GM21786 (cell line): ENCODE measurements around the gene NDE1.
A peak's percentile ranks its signal among the peaks of the same experiment; 100 is the strongest.
"Not testable (repeated sequence)": the region's sequence is repeated elsewhere in the genome, so short reads cannot be mapped to it uniquely, and the experiment has no call there.

Experiments
- ATAC-seq: cut with Tn5 transposase; IDR thresholded peaks from one replicate; pipeline ENCODE4 v1.9.1; 2021; ENCODE audit not compliant: unreplicated experiment

Gene NDE1

DNA sequence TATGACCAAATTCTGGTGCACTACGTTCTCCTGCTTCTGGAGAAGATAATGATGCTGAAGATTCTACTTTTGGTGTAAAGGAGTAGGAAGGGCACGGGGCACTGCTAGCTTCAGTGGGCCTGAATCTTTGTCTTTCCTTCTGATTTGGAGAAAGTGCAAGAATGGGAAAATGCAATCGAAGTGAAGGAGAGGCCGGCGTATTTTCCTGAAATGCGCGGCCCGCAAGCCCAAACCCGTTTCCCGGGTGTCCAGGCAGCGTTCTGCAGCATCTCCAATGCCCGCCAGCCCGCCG lies 372 bp upstream of the NDE1 start:
- no peak for ATAC-seq

DNA sequence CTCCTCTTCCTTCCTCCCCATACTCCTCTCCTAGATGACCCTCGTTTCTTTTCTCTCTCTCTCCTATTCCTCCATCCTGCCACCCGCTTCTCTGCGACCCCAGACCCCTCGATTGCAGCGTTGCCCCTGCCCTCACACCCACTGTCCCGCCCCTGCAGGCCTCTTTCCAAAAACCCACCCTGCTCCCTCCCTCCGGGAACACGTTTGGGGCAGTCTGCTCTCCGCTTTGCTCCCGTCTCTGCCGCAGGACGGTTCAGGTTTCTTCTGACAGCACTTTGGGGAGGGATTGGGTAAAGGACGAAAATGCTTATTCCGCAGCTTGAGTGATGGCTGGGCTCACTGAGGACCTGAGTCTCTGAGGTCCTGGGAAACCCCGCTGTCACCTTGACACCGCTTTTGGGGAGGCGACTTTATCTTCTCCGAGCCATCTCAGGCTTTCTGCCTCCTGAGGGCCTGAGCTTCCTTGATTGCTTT lies 690 bp downstream of the NDE1 start:
- ATAC-seq, result peak; percentile 23

DNA sequence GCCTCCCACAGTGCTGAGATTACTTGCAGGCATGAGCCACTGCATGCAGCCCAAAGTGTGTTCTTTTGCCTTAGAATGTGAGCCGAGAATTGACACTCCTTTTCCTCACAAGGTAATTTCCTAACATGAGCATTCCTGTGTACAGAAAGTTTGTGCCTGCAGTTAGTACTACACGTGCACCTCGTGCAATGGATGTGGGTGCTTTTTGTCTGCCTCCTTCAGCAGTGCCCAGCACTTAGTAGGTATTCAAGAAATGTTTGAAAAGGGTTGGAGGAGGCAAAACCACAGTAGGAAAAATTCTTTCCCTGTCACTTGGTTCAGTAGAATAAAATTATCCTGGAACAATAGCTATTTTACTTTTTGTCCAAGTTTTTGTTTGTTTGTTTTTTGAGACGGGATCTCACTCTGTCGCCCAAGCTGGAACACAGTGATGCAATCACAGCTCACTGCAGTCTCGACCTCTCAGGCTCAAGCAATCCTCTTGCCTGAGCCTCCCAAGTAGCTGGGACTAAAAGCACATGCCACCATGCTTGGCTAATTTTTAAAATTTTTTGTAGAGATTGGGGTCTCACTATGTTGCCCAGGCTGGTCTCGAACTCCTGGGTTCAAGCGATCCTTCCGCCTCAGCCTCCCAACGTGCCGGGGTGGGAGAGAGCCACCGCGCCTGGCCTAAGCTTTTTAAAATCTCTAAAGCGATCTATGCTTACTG lies 2.4 kb downstream of the NDE1 start:
- no peak for ATAC-seq

DNA sequence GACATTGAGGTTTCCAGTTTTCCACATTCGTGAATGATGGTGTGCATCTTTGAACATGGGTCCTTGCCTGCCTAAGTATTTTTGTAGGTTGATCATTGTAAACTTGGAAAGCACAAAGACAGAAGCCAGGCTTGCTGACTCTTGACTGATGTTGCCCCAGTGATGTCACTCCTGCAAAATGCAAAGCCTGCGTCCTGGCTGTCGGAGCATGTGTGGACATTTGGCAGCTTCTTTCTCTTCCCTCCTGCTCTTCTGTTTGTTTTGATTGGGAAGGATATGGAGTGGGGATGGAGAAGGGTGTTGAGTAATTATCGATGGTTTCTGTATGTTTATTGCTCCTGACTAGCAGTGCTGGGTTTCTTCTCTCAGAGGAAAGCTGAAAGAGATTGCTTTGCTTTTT lies 3.2 kb downstream of the NDE1 start:
- ATAC-seq, result no peak

DNA sequence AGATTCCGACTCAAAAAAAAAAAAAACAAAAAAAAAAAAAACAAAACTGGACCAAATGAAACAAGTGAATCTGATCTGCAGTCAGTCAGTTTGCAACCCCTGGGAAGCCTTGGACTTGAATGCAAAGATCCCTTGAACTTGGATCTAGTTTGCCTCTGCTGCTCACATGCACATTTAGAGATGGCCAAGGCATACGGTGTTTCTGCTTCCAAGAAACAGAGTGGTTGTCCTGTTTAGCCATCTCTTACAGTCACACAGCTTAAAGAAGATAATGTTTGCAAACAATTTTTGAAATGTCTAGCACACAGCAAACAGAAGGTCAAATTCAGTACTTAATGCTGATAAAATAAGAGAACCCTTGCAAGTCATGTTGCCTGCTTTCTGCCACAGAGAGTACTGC lies 4.5 kb downstream of the NDE1 start:
- ATAC-seq, result no peak

DNA sequence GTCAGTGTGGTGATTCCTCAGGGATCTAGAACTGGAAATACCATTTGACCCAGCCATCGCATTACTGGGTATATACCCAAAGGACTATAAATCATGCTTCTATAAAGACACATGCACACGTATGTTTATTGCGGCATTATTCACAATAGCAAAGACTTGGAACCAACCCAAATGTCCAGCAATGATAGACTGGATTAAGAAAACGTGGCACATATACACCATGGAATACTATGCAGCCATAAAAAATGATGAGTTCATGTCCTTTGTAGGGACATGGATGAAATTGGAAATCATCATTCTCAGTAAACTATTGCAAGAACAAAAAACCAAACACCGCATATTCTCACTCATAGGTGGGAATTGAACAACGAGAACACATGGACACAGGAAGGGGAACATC lies 5.5 kb downstream of the NDE1 start:
- ATAC-seq, result not testable (repeated sequence)

DNA sequence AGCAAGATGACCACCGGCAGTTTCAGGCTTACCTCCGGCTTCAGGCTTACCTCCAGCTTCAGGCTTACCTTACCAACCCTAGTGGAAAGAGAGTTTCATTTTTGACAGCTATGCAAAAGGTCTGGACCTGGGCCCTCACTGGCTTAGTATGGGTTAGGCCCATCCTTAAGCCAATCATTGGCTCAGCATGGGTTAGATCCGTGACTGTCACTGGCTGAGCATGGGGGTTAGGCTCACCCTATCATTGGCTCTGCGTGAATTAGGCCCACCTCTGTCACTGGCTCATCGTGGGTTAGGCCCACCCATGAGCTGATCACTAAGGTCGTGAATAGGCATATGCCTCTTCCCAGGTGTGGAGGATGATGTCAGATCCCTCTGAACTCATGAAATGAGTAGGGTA lies 8.1 kb downstream of the NDE1 start:
- ATAC-seq, result no peak

DNA sequence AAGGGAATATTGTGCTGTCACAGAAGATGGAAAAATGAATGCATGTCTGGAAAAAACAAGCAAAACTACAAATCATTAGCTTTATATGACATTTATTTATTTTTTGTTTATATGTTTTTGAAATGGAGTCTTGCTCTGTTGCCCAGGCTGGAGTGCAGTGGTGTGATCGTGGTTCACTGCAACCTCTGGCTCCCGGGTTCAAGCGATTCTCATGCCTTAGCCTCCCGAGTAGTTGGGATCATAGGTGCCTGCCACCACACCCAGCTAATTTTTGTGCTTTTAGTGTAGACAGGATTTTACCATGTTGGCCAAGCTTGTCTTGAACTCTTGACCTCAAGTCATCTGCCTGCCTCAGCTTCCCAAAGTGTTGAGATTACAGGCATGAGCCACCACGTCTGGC lies 8.5 kb downstream of the NDE1 start:
- no peak for ATAC-seq

DNA sequence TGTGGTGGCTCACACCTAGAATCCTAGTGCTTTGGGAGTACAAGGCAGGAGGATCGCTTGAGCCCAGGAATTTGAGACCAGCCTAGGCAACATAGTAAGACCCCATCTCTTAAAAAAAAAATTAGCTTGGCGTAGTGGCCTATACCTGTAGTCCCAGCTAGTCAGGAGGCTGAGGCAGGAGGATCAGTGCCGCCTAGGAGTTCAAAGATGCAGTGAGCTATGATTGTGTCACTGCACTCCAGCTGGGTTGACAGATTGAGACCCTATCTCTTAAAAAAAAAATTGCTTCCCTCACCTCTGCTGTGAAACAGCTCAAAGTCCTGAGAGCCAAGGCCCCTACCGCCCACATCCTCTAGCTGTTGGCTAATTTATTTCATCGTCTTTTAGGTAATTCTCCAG lies 10.2 kb downstream of the NDE1 start:
- ATAC-seq, result no peak

DNA sequence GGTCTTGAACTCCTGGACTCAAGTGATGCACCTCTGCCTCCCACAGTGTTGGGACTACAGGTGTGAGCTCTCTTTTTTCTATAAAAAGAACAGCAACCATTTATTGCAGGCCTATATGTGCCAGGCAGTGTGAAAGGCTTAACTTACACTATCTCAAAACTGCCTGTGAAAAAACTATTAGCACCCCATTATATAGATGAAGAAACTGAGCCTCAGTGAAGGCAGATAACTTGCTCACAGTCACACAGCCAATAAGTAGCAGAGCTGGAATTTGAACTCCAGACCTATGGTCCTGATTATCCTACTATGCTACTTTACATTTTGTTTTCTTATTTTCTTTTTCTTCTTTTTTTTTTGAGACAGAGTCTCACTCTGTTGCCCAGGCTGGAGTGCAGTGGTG lies 15.1 kb downstream of the NDE1 start:
- ATAC-seq, result no peak

DNA sequence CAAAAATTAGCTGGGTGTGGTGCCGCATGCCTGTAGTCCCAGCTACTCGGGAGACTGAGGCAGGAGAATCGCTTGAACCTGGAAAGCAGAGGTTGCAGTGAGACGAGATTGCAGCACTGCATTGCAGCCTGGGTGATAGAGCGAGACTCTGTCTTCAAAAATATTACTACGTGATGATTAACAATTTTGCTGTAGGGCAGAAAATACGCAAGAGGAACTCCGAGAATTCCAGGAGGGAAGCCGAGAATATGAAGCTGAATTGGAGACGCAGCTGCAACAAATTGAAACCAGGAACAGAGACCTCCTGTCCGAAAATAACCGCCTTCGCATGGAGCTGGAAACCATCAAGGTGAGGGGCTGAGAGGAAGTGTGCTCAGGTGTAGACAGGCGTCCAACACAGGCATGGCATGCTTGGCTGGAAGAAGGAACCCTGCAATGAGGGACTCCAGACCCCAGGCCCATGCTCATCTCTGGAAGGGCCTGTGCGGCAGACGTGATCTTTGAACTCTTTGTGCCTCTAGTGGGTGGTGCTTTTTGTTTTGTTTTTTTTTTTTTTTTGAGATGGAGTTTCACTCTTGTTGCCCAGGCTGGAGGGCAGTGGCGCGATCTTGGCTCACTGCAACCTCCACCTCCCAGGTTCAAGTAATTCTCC lies 17.2 kb downstream of the NDE1 start:
- ATAC-seq, result no peak

DNA sequence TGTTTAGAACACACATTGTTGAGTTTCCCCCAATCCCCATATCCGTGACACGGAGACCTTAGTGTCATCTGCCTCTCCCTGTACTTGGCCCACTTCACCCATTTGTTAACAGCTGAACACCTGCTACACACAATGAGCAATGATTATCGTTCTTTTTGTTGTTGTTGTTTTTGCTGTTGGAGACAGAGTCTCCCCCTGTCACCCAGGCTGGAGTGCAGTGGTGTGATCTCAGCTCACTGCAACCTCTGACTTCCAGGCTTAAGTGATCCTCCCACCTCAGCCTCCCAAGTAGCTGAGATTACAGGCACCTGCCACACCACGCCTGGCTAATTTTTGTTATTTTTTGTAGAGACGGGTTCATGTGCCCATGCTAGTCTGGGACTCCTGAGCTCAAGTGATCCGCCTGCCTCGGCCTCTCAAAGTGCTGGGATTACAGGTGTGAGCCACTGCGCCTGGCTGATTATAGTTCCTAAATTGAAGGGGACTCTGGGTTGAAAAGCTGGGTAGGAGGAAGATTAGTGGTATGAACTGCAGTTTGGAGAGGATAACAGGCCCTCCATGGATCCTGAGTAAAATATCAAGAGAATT lies 21.6 kb downstream of the NDE1 start:
- ATAC-seq, result no peak

DNA sequence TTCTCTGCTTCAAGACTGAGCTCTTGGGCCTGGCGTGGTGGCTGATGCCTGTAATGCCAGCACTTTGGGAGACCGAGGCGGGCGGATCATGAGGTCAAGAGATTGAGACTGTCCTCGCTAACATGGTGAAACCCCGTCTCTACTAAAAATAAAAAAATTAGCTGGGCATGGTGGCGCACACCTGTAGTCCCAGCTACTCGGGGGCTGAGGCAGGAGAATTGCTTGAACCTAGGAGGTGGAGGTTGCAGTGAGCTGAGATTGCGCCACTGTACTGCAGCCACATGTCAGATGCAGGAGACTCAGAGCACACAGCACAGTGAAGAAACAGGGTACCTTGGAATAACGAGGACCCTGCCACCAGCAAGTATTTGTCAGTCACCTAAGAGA lies 22.1 kb downstream of the NDE1 start:
- not testable (repeated sequence) for ATAC-seq

DNA sequence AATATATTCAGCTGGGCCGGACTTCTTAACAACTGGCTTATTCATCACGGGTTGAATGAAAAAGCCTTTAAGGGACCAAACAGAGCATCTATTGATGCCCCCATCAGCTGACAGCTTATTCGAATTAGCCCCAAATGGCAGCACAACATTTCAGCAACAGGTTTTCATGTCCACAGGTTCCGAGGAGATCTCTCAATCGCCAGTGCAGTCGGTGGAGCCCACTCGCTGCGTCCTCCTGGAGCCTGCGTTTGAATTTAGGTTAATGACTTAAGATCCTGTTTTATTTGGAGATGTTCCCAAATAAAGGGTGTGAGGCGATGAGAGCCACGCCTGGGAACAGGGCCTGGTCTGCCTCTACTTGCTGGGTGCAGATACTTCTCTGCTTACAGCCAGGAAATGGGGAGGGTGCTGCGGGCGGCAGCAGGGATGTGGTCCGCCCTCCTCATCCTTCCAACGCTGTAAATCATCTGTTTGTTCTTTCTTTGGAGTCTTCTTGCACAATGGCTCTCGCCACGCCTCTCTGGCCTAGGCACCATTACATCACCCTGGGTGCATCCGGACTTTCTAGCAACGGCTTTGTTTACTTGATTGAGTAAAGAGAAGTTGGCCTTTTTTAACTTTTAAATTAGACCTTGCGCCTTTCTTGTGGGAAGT lies 22.6 kb downstream of the NDE1 start:
- no peak for ATAC-seq

DNA sequence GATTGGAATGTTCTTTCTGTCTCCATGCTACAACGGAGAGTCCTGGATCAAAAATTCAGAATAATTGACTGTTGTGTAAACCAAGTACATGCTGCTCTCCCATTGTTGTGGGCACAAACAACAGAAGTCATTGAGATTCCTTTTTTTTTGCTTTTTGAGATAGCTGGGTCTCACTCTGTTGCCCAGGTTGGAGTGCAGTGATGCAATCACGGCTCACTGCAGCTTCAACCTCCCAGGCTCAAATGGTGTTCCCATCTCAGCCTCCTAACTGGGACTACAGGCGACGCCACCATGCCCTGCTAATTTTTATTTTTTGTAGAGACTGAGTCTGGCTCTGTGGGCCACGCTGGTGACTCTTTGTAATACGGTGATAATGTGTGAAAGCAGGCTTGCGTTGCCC lies 24.5 kb downstream of the NDE1 start:
- ATAC-seq, result no peak

DNA sequence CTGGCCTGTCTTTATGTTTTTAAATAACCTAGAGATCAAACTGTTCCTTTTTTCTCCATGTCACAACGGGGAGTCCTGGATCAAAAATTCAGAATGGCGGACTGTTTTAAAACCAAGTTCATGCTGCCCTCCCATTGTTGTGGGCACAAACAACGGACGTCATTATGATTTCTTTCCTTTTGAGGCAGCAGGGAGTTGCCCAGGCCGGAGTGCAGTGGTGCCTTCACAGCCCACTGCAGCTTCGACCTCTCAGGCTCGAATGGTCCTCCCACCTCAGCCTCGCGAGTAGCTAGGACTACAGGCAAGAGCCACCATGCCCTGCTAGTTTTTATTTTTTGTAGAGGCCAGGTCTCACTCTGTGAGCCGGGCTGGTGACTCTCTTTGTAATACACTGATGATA lies 26.5 kb downstream of the NDE1 start:
- ATAC-seq, result no peak

DNA sequence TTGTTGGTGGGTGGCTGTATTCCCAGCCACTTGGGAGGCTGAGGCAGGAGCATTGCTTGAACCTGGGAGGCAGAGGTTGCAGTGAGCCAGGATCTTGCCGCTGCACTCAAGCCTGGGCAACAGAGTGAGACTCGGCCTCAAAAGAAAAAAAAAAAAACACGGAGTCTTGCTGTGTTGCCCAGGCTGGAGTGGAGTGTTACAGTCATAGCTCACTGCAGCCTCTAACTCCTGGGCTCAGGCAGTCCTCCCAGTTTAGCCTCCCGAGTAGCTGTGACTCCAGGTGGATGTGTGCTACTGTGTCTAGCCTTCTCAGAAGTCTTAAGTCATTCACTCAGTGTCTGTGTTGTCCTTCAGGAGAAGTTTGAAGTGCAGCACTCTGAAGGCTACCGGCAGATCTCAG lies 27.4 kb downstream of the NDE1 start:
- no peak for ATAC-seq

DNA sequence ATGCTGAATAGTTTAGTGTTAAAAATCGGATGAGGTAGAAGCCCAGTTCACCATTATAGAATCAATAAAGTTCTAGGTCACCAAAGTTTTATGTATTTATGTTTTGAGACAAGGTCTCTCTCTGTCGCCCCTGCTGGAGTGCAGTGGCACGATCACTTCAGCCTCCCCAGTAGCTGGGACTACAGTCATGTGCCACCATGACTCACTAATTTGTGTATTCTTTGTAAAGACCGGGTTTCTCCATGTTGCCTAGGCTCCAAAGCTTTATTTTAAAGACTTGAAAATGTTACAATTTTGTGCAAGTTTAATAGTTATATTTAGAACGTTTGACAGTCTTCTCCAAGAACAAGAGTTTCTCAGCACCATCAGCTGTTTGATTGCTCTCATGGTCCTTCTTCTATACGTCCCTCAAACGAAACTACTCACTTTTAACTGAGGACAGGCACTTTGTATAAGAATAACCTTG lies 32.1 kb downstream of the NDE1 start:
- no peak for ATAC-seq

DNA sequence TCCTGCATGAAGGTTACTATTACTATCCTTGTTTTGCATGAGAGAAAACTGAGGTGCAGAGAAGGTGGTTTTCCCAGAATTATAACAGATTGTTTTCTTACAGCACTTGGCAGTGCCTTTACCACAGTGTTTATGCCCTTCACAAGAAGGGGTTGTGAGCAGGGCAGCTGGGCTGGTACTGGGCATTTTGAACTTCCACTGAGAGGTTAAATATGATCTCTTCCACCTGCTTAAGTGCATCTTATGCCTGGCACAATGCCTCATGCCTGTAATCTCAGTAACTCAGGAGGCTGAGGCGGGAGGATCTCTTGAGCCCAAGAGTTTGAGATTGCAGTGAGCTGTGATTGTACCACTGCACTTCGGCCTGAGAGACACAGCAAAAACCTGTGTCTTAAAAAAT lies 36.2 kb downstream of the NDE1 start:
- ATAC-seq, result no peak

DNA sequence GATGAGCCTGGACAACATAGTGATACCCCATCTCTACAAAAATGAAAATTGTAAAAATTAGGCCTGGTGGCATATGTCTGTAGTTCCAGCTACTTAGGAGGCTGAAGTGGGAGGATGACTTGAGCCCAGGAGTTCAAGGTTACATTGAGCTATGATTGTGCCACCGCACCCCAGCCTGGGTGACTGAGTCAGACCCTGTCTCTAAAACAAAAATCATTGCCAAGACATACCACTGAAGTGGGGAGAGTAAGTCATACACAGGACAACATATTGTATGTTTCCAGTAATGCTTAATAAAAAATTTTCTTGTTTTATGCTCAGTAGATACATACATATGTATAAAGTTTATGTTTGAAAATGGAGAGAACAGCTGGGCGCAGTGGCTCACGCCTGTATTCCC lies 39.2 kb downstream of the NDE1 start:
- no peak for ATAC-seq

DNA sequence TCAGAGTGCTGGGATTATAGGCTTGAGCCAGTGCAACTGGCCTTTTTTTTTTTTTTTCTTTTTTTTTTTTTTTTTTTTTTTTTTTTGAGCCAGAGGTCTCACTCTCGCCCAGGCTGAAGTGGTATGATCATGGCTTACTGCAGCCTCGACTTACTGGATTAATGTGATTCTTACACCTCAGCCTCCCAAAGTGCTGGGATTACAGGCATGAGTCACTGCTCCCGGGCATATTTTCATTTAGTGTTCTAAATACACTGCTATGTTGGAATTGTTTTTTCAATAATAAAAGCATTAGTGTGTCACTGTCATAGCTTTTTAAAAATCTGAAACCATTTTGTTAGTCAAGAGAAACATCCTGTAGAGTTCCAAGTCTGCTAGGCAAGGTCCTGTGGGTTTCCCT lies 40.3 kb downstream of the NDE1 start:
- no peak for ATAC-seq

DNA sequence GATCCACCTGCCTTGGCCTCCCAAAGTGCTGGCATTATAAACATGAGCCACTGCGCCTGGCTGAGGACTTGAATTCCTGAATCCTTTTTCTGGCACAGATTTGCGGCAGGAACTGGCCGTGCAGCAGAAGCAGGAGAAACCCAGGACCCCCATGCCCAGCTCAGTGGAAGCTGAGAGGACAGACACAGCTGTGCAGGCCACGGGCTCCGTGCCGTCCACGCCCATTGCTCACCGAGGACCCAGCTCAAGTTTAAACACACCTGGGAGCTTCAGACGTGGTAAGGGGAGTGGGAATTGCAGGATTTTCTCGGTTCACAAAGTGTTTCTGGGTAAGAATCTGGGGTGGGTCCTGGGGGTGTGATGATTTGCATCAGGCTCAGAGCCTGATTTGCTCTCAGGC lies 41.0 kb downstream of the NDE1 start:
- no peak for ATAC-seq
